NCI-H1436 treated with DMSO at 0.1 percent for 48 hours (cell line): Measurements from ENCODE around the gene VPS39.
"Not testable (repeated sequence)": the region's sequence is repeated elsewhere in the genome, so short reads cannot be mapped to it uniquely, and the experiment has no call there.

Source experiments
- DNase-seq: peaks from one replicate; lab custom pipeline; 2025; lab: John Stamatoyannopoulos, UW

Gene VPS39

GRCh38 chr15:42207674-42208579, at the start of gene VPS39:
Gene VPS39 (minus strand): TSS chr15:42208304. CDS start chr15:42208153, 151 bp downstream.
- peak; percentile 32 for DNase-seq

GRCh38 chr15:42253300-42253699, 45.2 kb upstream of the VPS39 start:
- DNase-seq = no peak

GRCh38 chr15:42240823-42241222, 32.7 kb upstream of the VPS39 start:
- no peak for DNase-seq

- DNase-seq = no peak
Measured at GRCh38 chr15:42239528-42240182, 31.6 kb upstream of the VPS39 start.

- no peak for DNase-seq
Measured at GRCh38 chr15:42233107-42233506, 25.0 kb upstream of the VPS39 start.

GRCh38 chr15:42232606-42233005, 24.5 kb upstream of the VPS39 start:
- DNase-seq = no peak

- DNase-seq = no peak
Measured at GRCh38 chr15:42231088-42231487, 23.0 kb upstream of the VPS39 start.

- not testable (repeated sequence) for DNase-seq
Measured at GRCh38 chr15:42228981-42229380, 20.9 kb upstream of the VPS39 start.

- DNase-seq = no peak
Measured at GRCh38 chr15:42228036-42228435, 19.9 kb upstream of the VPS39 start.

- DNase-seq = no peak
Measured at GRCh38 chr15:42226648-42227047, 18.5 kb upstream of the VPS39 start.

GRCh38 chr15:42220216-42220615, 12.1 kb upstream of the VPS39 start:
- no peak for DNase-seq

- no peak for DNase-seq
Measured at GRCh38 chr15:42218953-42219592, 11.0 kb upstream of the VPS39 start.

- DNase-seq = no peak
Measured at GRCh38 chr15:42217568-42217967, 9.5 kb upstream of the VPS39 start.

GRCh38 chr15:42215913-42216829, 8.1 kb upstream of the VPS39 start:
- no peak for DNase-seq

- DNase-seq = no peak
Measured at GRCh38 chr15:42214600-42214999, 6.5 kb upstream of the VPS39 start.

GRCh38 chr15:42213511-42213910, 5.4 kb upstream of the VPS39 start:
- DNase-seq = no peak

- DNase-seq = no peak
Measured at GRCh38 chr15:42210696-42211095, 2.6 kb upstream of the VPS39 start.

GRCh38 chr15:42206406-42206805, 1.7 kb downstream of the VPS39 start:
- no peak for DNase-seq

- no peak for DNase-seq
Measured at GRCh38 chr15:42203891-42204290, 4.2 kb downstream of the VPS39 start.

- no peak for DNase-seq
Measured at GRCh38 chr15:42202653-42203052, 5.5 kb downstream of the VPS39 start.

- no peak for DNase-seq
Measured at GRCh38 chr15:42201801-42202200, 6.3 kb downstream of the VPS39 start.

GRCh38 chr15:42199126-42199525, 9.0 kb downstream of the VPS39 start:
- no peak for DNase-seq
